Activated CD4-positive, alpha-beta T cell treated with anti-CD3 and anti-CD28 coated beads, Interleukin-2, amount 50 U/mL, for 48 hours (primary cell): ENCODE data around the gene HOXA9.

ENCODE experiments used
- DNase-seq, 2 experiments: peaks; one replicate each; pipeline ENCODE4 v3.0.0-alpha.2; 2020

The HOXA9 gene

DNA sequence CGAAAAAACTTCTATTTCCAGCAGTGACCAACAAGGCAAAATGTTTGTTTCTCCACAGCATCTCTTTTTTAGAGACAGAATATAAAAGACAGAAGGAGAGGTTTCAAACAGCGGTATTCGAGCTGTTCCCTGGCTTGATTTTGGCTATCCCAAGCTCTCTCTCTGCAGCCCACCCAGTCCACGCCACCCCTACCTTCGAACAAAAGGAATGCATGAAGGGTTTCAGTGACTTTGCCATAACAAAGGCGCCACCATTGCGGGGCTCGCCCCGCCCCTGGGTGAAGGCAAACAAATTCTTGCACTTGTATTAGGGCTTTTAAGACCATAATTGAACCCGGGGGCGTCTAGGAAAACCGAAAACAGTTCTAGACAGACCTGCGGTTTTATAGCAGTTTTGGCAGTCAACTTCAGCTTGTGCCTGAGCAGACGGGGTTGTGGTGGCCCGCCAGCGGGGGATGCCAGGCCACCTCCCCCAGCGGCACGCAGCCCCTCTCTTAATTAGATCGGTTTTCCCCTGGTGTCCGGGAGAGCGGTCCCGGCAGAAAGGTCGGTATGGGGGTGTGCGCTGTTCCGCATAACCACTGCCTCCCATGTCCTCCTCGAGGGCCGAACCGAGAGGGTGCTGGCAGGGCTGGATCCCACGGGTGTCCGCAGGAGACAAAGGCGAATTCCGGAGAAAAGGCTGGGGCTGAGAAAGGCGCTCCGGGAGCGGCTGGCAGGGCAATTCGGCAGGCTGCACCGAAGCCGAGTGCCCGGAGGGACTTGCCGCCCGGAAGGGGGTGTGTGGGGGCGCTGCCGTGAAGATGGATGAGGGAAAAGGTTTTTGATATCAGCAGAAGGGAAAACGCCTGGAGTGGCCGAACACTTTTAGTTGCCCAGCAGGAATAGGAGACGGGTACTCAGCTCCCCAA lies 22.4 kb upstream of the HOXA9 start:
- no peak for DNase-seq

DNA sequence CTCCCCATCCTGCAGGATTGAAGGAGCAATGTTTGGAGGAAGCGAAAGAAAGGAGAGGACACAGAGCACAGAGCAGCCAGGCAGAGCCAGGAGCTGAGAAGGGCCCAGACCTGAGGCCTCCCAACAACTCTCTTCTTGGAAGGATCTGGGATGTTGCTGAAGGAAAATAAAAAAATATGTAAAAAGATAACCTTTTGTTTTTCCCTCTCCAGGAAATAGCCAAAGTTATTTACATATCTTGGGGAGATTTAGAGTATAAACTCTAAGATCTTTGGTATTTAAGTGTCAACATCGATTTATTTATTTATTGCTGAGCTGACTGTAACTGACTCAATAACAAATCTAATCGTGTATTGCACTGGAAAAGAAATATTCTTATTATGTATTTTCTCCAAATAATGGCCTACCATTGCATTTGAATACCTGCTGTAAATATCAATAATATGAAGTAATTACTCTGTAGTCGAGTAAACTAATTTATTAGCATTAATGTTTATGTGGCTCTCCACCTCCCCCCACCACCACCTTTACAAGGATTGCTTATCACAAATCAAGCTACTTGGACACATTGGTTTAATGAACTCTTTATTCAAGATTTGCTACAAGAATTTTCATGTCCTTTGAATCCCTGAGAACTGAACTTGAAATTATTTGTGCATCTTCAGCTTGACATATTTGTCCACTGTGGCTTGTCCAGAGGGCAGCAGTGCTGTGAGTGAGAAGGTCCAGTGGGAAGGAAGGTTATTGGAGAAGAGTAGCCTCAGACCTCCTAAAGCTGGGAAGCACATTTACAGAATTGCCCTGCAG lies 21.5 kb upstream of the HOXA9 start:
- no peak for DNase-seq

DNA sequence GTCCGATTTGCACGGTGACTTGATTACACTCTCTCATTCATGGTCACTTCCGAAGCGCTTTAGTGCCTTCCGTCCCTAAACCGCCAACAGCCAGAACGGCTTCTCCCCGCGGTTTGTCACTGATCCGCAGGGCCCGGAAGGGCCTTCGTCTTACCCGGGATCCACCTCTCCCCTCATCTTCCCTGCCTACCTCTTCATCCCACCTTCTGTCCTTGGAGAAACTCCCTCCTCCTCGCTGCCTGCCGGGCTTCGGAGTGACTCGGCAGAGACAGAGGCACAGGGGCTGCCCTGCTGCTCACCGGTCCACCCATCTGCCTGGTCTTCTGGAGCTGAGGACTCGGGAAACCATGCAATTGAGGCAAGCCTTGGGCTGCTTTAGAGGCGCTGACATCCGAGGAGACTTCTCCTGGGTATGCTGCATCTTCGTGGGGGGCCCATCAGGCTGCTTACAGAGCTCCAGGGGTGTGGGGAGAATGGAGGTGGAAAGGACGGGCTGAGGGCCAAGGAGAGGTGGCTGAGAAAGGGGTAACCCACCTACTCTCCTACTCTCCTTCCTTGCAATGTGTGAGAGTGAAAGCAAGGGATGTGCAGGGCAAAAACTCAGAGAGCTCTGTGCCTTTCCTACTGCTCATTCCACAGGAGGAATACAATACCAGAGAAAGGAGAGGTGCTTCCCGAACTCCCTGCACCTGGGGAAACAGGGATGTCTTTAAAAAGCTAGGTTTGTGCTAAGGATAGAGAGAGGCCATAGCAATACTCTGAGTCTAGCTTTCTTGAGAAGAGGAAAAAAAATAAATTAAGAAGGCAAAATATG lies 20.7 kb upstream of the HOXA9 start:
- peak in 1 of 2 experiments; percentile 12 for DNase-seq

DNA sequence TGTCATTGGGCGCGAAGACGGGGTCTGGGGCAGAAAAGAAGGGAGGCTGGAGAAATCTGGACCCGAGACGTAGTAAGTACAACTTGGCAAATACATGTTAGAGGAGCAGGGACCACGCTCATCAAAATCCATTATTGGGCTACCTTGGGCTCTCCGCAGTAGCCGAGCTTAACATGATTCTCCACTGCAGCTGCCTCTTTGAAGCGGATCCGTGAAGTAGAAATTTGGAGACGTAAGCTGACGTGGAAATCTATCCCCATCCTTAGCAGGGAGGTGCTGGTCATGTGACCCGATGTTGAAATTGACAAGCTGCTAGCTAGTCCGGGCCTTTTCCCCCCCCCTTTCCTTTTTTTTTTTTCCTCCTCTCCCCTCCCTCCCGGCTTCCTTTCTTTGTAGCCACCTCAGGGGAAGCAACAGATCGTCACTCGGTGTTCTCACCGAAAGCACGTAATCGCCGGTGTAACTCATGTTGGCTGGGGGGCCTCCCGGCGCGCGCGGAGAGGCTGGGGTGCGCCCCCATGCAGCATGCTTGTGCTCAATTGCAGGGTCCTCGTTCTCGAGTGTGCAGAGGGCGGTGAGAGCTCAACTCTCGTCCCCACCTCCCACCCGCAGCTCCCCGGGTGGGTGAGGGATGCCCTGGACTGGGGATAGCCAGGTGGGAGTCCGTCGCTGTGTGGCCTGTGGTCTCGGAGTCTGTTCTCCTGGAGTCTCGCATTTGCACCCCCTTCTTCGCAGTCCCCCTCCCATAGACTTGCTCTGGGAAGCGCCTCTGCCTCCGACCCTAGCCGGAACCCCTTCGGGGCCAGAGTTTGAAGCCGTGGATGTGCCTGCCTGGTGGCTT lies 19.9 kb upstream of the HOXA9 start, which contains the start of gene HOXA11:
Gene HOXA11, minus strand, starts transcription at position 220 of the 841 bp plus-strand sequence. Its CDS starts 88 bp downstream, at position 132.
- peak in 1 of 2 experiments; percentile 10 for DNase-seq

DNA sequence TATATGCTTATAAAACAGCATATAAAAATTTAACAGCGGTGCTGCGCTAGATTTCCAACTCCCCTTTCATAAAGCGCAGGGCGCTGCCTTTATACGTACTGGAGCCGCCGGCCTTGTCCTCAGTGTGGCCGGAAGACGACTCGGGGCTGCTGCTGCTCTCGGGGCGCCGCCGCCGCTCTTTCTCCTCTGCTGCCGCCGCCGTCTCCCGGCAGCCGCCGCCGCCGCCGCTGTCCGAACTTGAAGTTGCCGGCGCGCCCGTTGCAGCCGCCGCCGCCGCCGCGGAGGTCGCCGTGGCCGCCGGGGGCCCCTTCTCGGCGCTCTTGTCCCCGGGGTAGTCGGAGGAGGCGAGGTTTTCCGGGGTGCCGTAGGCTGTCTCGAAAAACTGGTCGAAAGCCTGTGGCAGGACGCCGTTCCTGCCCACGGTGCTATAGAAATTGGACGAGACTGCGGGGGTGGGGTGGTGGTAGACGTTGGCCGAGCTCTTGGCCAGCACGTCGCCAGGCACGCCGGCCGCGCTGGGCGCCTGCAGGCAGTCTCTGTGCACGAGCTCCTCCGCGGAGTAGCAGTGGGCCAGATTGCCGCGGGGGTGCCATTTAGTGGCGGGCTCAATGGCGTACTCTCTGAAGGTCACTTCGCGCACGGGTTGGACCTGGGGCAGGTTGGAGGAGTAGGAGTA lies 19.1 kb upstream of the HOXA9 start:
- DNase-seq: peak in 1 of 2 experiments; percentile 37

DNA sequence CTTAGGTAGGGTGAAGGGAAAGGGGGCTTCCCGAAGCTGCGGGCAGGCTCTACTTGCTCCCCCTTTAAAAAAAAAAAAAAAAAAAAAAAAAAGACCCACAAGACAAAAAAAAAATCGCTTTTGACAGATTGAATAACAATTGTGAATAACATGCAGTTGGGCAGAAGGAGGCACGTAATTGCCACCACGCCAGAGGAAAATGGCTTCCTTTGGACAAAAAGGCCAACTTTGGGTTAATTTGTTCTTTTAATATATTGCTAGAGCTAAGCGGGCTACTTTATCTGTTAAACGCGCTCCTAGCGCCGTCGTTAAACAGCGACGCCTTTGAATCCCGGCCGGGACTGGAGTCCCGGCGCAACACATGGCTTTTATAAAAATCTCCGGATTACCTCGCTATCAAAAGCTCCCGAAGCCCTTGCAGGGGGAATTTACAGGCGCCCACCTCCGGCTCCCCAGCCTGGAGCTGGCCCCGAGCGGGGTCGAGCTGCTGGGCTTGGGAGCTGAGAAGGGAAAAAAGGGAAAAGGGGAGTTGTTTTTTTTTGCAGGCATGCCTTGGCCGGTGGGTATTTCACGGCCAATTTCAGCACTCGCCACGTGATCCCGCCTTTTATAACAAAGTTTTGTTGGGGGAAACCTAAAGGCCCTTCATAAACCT lies 18.5 kb upstream of the HOXA9 start:
- peak in 1 of 2 experiments; percentile 4 for DNase-seq

DNA sequence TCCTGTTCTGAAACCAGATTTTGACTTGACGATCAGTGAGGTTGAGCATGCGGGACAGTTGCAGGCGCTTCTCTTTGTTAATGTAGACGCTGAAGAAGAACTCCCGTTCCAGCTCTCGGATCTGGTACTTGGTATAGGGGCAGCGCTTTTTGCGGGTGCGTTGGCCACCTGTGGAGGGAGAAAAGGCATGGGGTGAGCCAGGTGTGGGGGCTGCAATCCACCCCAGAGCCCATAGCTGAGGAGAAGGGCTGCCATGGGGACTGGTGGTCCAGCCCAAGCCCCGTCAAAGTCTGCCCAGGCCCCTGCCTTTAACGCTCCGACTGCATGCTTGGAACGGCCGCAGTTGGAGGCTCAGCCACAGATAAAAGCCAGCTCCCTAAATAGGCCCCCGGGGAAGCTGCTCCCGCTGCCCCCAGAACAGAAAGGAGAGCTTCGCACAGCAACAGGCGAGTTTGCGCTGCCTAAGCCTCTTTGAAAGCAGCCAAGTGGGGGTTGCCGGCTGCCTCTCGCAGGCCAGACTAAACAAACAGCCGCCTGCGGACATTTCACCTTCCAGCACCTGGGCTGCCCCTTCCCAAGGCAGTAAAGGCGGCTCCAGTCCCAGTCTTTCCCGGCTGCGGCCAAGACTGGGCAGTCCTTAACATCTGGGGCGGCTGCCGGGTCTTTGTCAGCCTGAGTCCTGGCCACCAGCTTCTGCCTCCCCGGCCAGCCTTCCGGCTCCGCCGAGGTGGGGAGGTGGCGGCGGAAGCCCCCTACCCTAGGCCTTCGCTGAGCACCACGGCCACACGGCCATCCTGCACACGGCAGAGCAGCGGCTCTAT lies 17.7 kb upstream of the HOXA9 start:
- DNase-seq: peak in 1 of 2 experiments; percentile 3

DNA sequence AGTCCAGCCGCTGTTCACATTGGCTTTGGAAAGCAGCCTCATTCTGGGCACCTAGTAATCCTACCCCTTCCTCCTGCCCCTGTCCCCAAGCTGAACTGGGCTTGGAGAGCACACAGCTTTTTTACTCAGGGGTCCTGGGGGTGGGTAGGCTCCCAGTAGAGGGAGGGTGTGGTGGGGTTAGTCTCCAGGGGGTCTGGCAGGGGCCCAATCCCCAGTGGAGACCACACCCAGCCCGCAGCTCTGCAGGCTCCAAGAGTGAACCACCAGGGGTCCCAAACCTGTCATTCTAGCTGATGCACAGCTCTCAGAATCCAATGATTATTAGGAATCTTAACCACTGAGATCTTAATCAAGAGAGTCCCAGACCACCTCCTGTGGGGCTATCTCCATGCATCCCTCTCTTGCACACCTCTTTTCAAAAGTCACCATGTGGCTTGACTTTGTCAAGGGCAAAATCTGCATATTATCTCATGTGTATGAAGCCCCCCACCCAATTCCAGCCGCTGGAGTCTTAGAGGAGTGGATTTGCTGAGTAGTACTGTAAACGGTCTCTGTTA lies 17.0 kb upstream of the HOXA9 start:
- DNase-seq: peak in 1 of 2 experiments; percentile 1

DNA sequence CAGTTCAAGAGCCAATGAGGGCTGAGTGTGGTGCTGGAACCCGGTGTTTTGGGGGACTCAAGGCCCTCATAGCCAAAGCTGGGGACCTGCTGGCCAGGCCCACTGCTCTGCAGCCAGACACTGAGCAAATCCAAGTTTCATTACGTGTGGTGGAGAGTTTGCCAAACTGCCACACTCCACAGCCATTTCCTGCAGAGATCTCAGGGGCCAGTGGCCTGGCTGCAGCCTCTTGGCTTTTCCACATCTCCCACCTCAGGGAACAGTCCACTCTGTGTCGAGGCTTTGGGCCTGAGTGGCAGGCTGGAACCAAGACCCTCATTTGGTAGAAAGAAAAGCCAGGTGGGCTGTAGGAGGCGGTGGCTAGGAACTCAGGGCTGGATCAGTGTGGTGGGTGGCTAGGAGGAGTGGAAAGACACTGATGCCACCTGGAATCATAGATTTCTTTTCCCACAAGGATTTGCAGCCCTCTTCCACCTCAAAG lies 16.5 kb upstream of the HOXA9 start:
- DNase-seq: no peak

DNA sequence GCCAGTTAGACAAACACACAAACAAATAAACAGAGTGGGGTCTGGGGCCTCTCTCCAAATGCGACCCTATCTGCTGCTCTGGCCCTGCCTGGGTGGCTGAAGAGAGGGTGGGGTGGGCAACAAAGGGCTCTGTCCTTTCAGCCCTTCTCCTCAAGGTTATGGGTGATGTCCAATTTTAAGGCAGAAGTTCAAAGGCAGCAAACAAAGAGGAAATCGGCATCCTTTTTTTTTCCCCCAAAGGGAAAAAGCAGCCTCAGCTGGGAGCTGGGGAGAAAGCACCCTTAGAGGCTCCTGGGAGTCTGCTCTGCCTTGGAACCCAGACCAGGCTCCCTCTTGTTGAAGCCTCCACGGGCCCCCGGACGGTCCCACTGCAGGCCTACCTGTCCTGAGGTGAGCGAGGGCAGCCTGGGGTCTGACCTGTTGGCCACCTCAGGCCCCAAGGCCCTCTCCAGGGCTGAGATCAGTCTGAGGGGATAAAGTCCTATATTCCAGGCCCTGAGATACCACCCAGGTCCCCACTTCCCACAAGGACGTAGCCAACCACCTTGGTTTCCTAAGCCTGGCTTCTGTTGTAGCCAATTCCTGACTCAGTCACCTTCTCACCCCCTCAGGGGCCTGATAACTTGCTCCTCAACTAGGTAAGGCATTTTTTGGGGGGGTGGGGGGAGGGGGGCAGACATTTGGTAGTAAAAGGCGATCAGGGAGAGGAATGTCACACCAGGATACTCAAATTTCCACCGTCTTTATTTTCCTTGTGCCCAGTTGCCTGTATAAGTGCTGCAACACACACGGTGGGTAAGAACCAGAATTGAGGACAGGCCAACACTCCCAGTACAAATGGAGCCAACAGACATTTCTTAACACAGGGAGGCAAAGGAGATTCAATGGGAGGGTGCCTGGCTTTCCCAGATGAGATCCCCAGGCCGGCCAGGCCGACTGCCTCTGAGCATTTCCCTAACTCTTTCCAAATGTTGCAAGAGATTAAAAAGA lies 15.4 kb upstream of the HOXA9 start:
- no peak for DNase-seq

DNA sequence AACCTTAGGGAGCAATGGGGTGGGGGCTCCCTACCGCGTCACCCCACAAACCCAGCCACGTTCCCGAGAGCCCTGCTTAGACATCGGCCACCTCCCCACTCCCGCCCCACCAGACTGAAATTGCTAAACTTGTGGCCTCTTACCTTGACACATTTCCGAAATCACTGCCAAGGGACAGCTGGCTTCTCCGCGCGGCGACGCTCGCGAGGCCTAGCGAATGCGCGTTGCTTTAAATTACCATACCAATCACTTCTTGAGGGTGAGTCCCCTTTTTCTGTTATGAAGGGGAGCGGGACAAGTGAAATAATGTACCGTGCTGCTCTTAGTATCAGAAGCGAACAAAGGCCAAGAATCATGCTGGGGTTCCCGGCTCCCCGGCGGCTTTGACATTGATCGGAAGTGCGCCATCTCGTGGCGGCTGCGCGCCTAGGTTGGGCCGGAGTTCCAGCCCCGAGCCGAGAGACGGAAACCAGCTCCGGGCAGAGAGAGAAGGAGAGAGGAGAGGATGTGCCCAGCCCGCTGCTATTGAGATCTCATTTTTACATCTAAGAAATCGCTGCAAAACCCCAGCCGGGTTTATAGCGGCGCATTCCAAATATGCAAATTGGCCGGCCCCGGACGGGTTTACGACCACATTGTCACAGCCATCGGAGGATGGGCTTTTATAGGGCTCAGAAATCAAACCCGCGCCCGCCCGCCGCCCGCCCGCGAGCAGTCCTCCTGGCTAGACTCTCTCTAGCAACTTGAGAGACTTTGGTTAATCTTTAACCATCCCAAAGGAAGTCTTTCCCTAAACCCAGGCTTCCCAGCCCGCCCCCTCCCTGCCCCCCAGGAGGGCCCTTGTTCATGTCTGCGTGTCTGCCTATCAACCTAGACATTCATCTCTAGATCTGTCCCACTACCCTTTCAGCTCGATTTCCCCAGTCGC lies 14.4 kb upstream of the HOXA9 start:
- peak; percentile 65 to 70 for DNase-seq

DNA sequence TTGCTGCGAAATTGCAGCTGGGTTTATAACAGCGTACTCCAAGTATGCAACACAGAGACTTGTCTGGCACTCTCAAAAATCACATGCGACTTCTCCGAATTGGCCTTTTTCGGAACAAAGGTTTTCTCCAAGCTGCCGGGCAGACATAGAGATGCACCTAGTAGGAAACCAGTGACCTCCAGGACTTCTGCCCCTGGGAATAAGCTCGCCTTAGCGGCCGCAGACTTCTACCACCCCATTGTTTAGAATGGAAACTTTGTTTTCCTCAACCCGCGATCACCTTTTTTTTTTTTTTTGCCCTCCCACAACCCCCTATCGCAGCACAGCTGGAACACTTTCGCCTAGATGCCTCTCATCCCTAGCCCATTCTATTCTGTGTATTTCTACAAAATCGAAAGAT lies 13.7 kb upstream of the HOXA9 start:
- no peak for DNase-seq

DNA sequence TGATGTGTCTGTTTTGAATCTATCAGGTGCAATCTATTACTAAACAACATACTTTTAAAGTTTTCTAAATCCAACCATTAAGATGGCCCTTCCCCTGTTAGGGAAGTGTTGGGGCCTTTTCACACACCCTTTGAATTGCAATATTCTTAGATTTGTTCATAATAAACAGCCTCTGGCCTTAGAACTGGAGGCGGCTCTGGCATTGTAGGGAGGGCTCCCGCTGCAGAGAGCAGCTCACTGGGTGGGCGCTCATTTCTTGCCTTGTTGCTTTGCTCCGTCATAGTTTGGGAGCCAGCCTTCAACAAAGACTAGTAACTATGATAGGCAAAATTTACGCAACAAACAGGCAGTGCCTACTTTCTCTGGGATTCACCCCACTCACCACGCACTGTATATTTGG lies 13.0 kb upstream of the HOXA9 start:
- no peak for DNase-seq

DNA sequence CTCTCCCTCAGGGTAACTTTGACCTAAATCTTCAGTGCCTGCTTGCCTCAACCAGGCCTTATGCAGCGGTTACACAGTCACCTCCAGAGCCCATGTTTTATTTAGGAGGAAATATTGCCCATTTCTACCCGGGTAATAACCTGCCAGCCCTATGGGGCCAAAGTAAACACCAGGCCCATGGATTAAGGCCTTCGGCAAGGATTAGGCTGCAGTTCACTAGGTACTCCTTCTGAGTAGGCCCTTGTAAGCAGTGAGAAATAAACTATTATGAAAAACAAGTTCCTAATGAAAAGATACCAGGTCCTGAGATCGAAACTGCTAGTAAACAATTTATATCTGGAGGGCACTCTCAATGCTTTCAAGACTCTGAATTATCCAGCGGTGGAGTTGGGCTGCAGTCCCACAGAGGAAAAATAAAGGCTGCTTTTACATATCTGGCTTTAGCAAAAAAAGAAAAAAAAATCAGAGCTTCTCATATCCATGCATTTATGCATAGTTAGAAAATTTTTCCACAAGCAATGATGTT lies 12.5 kb upstream of the HOXA9 start:
- DNase-seq: no peak

DNA sequence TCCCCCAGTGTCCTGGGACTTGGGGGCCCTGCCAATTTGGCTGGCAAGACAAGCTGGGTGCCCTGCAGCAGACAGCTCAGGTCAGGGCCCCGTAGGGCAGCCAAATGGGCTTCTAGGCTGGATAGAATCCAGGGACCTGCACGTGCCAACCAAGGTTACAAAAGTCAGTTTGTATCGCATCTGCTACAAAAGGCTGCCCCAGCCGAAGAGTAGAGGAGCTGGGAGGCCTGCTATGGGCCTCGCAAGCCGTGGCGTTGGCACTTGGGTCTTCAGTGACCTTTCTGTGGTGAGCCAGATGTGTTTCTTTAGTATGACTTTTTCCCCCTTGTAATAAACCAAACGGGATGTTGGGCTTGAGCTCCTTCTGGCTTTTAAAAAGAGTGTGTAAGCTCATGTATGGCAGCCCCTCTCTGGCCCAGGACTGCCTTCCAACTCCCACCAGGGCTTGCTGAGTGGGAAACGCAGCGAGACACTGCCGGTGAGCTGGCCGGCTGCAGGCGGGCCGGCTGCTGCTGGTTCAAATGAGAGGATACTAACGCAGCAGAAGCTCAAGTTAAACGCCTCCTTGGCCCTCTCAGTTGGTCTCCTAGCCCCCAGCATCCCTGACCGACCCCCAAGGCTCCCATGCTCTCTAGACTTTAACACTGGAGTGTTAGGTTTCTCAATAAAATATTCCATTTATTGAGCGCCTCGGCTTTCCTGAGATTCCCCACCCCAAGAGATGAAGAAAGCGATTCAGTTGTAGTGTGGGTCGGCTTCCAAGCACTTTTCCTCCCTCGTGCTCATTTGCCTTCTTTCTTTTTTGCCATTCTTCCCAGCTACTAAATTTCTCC lies 11.8 kb upstream of the HOXA9 start:
- no peak for DNase-seq

DNA sequence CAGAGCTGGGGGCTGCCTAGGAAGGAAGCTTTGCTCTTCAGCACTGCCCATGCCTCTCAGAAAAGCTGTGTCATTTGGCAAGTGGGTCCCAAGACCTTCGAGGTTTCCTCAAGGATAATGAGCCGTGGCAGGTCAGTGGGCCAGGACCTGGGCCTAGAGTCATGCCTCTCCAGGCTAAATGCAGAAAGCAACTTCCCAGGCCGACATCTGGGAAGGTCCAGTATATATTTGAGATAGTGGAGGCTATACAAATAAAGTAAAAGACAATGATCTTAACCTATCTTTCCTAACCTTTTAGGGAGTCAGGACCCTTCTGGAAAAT lies 11.1 kb upstream of the HOXA9 start:
- no peak for DNase-seq
